Suprapubic skin (tissue), 4 donors: ENCODE data around the gene DSCAM. TPM values are rescaled to one million over a fixed set of nuclear protein-coding genes. Genes with fewer than 3 reads are reported as not detected.
A peak's percentile ranks its signal among the peaks of the same experiment; 100 is the strongest.

Experiments used
- DNase-seq, 2 donors: peaks; one replicate each; pipeline ENCODE4 v3.0.0-alpha.2; 2019; ENCODE audit warnings: low spot score in 2 of 2
- H3K27ac ChIP-seq: fragments of 200-600 bp; sonication (generic); one replicate; pipeline ENCODE4 v1.5.1; 2019
- H3K27me3 ChIP-seq: fragments of 200-600 bp; sonication (generic); one replicate; pipeline ENCODE4 v1.5.1; 2019
- H3K36me3 ChIP-seq: fragments of 200-600 bp; sonication (generic); one replicate; pipeline ENCODE4 v1.5.1; 2019
- H3K4me1 ChIP-seq: fragments of 200-600 bp; sonication (generic); one replicate; pipeline ENCODE4 v1.5.1; 2019
- H3K4me3 ChIP-seq: fragments of 200-600 bp; sonication (generic); one replicate; pipeline ENCODE4 v1.5.1; 2019; ENCODE audit warnings: mild to moderate bottlenecking
- H3K9me3 ChIP-seq: fragments of 200-600 bp; sonication (generic); one replicate; pipeline ENCODE4 v1.5.1; 2019
- EP300 ChIP-seq: sonication (generic); formaldehyde crosslinking; IDR thresholded peaks from one replicate; pipeline ENCODE4 v1.6.1; 2017; ENCODE audit warnings: antibody characterized with exemption
- POLR2A ChIP-seq, 2 donors: fragments of 450-650 bp; IDR thresholded peaks; one replicate each; pipeline ENCODE4 v1.6.1; 2017; ENCODE audit warnings: antibody characterized with exemption in 2 of 2, mild to moderate bottlenecking in 2 of 2, moderate library complexity in 2 of 2
- POLR2AphosphoS5 ChIP-seq, 3 donors: sonication (generic); formaldehyde crosslinking; IDR thresholded peaks; one replicate each; pipeline ENCODE4 v1.6.1; 2017; ENCODE audit warnings: antibody characterized with exemption in 3 of 3
- WGBS: methylation state at CpG from one replicate; pipeline ENCODE4 v1.1.5; 2018; 5-methylcytosine and 5-hydroxymethylcytosine counted together
- total RNA-seq, 4 donors: library from RNA; depleted of rRNA; stranded (reverse); fragments of >200 nt; gene quantifications; one replicate each; pipeline ENCODE4 v1.1.0, GENCODE V29; 2016
- TF ChIP-seq, protein P1 (sequence below), 2 donors: fragments of 200-600 bp in 1 of 2; fragments of 450-650 bp in 1 of 2; sonication (generic) in 1 of 2; IDR thresholded peaks; one replicate each; pipeline ENCODE4 v1.5.1; 2016 to 2019; ENCODE audit warnings: antibody characterized with exemption in 2 of 2, mild to moderate bottlenecking in 1 of 2, moderate library complexity in 1 of 2

The DSCAM gene
- total RNA-seq, 4 donors from 2014 or later = 0.08 TPM; not detected in 3

DNA sequence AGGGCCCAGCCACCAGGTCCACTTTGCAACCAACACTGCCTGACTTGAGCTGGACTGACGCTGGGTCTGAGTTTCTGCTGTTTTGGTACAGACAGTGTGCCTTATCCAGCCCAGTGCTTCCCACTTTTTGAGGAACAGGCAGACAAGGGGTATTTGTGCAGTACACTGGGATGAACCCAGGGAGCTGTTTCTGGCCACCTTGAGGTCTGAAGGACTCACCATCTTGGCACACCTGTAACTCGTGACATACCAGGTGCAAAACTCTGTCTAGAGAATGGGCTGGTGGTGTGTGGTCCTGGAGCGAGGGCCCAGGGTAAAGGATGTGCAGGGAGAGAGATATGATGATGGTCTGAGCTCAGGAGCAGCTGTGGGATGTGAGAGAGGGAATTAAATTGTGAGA lies 831.1 kb downstream of the DSCAM start:
- Histone ChIP-seq H3K4me1 (no peaks in the 10 kb centered on the region), H3K27ac (no peak overlapping the region), H3K9me3 (no peaks in the 10 kb centered on the region), H3K36me3 (no peaks in the 10 kb centered on the region), H3K27me3 (no peaks in the 10 kb centered on the region), H3K4me3 (no peak overlapping the region)
- peak in 1 of 2 donors; percentile 50 for DNase-seq
- TF ChIP-seq EP300 = no peak
- no peak for TF ChIP-seq POLR2AphosphoS5 (IDR thresholded peaks at IDR 0.05)
- TF ChIP-seq POLR2A (IDR thresholded peaks at IDR 0.05) = no peak
- TF ChIP-seq, protein P1, sequence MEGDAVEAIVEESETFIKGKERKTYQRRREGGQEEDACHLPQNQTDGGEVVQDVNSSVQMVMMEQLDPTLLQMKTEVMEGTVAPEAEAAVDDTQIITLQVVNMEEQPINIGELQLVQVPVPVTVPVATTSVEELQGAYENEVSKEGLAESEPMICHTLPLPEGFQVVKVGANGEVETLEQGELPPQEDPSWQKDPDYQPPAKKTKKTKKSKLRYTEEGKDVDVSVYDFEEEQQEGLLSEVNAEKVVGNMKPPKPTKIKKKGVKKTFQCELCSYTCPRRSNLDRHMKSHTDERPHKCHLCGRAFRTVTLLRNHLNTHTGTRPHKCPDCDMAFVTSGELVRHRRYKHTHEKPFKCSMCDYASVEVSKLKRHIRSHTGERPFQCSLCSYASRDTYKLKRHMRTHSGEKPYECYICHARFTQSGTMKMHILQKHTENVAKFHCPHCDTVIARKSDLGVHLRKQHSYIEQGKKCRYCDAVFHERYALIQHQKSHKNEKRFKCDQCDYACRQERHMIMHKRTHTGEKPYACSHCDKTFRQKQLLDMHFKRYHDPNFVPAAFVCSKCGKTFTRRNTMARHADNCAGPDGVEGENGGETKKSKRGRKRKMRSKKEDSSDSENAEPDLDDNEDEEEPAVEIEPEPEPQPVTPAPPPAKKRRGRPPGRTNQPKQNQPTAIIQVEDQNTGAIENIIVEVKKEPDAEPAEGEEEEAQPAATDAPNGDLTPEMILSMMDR (IDR thresholded peaks at IDR 0.05) = no peak
- 84% methylated on average over 3 of the region's 3 CpGs for WGBS

DNA sequence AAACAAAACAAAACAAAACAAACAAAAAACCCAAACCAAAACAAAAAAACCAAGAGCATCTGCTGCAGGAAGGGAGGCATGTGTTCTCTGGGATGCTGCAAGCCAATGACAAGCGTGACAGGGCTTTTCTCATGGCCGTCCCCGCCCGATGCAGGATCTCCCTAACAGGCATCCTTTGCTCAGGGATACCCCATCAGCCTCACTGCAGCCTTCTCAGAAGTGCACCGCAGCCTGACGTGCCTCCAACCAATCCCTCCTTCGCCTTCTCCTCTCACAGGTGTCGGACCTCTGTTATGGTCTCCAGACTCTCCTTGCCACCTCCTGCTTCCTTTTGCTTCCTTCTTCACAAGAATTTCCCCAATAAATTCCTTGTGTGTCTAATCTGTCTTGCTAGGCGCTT lies 832.6 kb downstream of the DSCAM start:
- no peak overlapping the region for H3K27ac ChIP-seq
- no peaks in the 10 kb centered on the region for H3K27me3 ChIP-seq
- no peak overlapping the region for H3K4me3 ChIP-seq
- peak in 1 of 2 donors; percentile 60 for DNase-seq
- TF ChIP-seq POLR2A (IDR thresholded peaks at IDR 0.05) = no peak
- no peak for TF ChIP-seq POLR2AphosphoS5 (IDR thresholded peaks at IDR 0.05)
- TF ChIP-seq EP300 = no peak
- TF ChIP-seq, protein P1 (IDR thresholded peaks at IDR 0.05) = no peak
- no peaks in the 10 kb centered on the region for H3K36me3 ChIP-seq
- H3K4me1 ChIP-seq = no peaks in the 10 kb centered on the region
- 87% methylated on average over 9 of the region's 9 CpGs for WGBS
- no peaks in the 10 kb centered on the region for H3K9me3 ChIP-seq

DNA sequence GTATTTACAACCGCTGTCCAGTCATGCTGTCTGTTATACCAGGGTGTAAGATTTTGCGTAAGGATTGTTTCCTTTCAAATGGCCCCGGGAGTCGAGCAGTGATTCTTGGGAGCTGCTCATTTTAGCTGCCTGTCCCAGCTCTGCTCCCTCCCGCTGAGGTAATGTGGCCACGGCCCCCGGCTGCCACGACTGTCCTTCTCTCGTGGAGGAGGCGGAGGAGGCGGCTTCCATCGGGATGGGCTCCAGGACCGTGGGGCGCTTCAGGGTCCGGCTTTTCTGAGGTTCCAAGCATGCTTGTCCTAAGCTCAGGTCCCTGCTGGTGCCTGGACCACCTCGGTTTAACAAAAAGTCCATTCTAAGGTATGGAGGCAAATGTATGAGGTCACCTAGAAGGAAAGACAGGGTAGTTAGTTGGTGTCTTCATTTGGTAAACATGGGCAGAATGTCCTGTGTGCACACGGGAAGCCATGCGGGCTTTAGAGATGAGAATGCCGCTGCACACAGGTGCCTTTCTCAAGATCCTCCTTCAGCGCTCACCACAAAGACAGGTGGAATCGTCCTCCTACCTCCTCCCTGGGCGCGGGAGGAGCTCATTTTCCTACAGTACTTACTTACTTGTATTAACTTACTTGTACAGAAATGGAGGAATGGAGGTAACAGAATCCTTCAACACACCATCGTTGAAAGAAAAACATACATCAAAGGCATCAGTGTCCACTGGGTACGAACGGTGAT lies 833.8 kb downstream of the DSCAM start:
- H3K36me3 ChIP-seq = no peaks in the 10 kb centered on the region
- H3K4me1 ChIP-seq = no peaks in the 10 kb centered on the region
- DNase-seq = peak in 1 of 2 donors; percentile 72
- H3K9me3 ChIP-seq = no peaks in the 10 kb centered on the region
- WGBS = 94% methylated on average over 26 of the region's 26 CpGs
- no peak overlapping the region for H3K27ac ChIP-seq
- TF ChIP-seq, protein P1 (IDR thresholded peaks at IDR 0.05) = no peak
- no peak for TF ChIP-seq POLR2AphosphoS5 (IDR thresholded peaks at IDR 0.05)
- no peak for TF ChIP-seq POLR2A (IDR thresholded peaks at IDR 0.05)
- no peak for TF ChIP-seq EP300
- no peaks in the 10 kb centered on the region for H3K27me3 ChIP-seq
- no peak overlapping the region for H3K4me3 ChIP-seq

DNA sequence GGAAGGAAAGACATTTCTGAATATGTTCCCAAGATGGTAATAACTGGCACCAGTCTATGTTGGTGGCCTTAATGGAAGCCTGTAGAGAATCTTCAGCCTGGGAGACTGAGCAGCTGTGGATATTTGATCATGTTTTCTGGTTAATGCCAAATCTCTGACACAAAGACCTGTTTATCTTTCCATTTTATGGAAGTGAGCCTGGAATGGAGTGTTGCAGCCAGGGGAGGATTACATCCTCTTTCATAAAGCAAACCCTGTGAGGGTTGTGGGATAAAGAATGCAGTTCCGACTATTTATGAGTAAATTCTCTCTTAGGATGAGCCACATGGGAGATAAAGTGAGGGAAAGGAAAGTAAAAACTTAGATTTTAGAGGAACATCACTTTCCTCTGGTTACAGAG lies 835.6 kb downstream of the DSCAM start:
- Histone ChIP-seq H3K4me1 (no peaks in the 10 kb centered on the region), H3K27me3 (no peaks in the 10 kb centered on the region), H3K36me3 (no peaks in the 10 kb centered on the region), H3K4me3 (no peak overlapping the region), H3K9me3 (no peaks in the 10 kb centered on the region), H3K27ac (no peak overlapping the region)
- no peak for DNase-seq
- TF ChIP-seq EP300 = no peak
- no peak for TF ChIP-seq POLR2AphosphoS5 (IDR thresholded peaks at IDR 0.05)
- no peak for TF ChIP-seq POLR2A (IDR thresholded peaks at IDR 0.05)
- TF ChIP-seq, protein P1 (IDR thresholded peaks at IDR 0.05) = no peak
- 89% methylated on average over 1 of the region's 1 CpG for WGBS

- Histone ChIP-seq H3K27me3 (no peaks in the 10 kb centered on the region), H3K4me3 (no peak overlapping the region), H3K27ac (no peak overlapping the region), H3K4me1 (no peaks in the 10 kb centered on the region), H3K36me3 (no peaks in the 10 kb centered on the region), H3K9me3 (no peaks in the 10 kb centered on the region)
- WGBS = 56% methylated on average over 1 of the region's 1 CpG
- TF ChIP-seq, protein P1 (IDR thresholded peaks at IDR 0.05) = no peak
- TF ChIP-seq POLR2A (IDR thresholded peaks at IDR 0.05) (no peak), POLR2AphosphoS5 (IDR thresholded peaks at IDR 0.05) (no peak), EP300 (no peak)
- DNase-seq = no peak
Observed at GRCh38 chr21:40002978-40003377, 844.0 kb downstream of the DSCAM start.
